HG02798 (cell line): ENCODE results near the gene MAP4K3.

Experiments used
- ATAC-seq: cut with Tn5 transposase; IDR thresholded peaks from one replicate; pipeline ENCODE4 v1.9.1; 2021; ENCODE audit warnings: mild to moderate bottlenecking; ENCODE audit not compliant: unreplicated experiment, poor library complexity

MAP4K3 gene

DNA sequence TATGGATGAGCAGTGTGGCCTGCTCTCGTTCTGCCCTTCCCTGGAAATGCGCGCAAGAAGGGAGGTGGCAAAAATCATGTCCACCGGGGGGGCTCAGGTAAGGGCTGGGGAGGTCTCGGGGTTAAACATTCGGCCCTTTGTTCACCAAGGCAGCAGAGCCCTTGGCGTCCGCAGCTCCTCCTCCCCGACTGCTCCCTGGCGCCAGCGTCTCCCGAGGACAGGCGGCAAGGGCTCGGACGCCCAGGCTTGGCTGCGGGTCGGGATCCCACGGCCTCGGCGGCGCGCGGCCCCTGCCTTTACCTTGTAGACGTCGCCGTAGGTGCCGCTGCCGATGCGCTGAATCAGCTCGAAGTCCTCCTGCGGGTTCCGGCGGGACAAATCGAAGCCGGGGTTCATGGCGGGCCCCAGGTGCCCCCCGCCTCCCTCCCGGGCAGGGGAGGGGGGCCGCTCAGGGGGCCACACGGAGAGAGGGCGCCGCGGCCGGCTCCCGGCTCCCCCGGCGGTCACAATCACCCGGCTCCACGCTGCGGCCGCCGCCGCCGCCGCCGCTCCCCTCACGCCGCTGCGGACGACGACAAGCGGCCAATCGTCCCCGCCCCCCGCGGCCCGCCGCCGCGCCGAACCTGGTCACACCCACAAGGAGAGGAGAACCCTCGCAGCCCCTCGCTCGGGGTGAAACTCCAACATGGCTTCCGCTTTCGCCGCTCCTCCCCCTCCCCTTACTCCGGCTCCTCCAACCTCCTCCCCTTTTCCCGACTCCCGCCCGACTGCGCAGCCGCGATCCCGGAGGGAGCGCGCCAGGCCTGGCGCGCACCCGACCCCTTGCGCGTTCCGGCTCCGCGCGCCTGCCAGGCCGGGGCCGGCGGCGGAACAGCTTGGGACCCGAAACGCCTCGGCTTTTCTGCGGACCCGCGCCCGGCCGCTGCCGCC lies at the start of gene MAP4K3:
MAP4K3 (minus strand) TSS at position 694 of the 930 bp plus-strand sequence; CDS start at position 396, 298 bp downstream.
- ATAC-seq: peak; percentile 82

- ATAC-seq: no peak
Observed at GRCh38 chr2:39486071-39486470, 49.0 kb upstream of the MAP4K3 start.

DNA sequence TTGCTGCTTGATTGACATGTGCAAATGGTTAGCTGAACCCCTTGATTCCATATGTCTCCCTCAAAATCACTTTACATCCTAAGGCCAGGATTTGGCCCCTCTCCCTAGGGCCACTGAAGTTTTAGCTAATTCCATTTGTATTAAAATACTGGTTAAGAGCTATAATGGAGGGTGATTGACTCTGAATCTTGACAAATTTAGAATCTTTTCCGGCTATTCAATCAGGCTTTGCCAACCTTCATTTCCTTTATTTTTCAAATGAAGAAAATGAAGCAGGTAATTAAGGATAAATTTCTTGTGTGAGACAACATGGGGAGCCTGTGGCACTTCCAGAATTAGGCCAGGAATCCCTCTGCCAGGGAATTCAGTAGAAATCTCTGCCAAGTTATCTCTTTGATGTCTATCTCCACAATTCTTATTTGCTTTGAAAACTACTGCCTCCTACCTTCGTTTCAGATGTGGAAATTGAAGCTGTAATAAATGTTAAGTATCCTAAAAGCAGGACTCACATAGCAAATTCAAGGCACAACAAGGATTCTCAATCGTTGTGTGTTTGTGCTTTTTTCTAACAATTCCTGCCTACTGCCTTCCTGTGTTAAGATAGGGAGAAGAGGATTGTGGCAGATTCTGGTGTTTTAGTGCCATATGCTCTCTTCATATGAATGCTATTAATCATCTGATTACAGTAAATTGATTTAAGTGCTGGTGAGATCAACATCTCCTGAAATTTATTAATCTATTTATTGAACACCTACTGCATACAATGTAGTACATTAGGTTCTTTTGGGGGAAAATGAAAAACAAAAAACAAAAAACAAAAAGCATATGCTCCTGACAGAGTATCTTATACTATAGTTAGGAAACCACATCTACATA lies 47.8 kb upstream of the MAP4K3 start:
- ATAC-seq: no peak

DNA sequence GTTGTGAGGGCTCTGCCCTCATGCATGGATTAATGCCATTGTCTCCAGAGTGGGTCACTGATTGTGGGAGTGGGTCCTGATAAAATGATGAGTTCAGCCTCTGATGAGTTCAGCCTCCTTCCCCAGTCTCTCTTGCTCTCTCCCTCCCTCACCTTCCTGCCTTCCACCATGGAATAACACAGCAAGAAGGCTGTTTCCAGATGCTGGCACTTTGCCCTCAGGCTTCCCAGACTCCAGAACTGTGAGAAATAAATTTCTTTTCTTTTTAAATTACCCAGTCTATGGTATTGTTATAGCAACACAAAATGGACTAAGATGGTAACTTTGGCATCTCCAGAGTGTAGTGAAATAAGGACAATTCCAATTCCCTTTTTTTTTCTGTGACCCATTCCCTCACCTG lies 47.1 kb upstream of the MAP4K3 start:
- no peak for ATAC-seq

DNA sequence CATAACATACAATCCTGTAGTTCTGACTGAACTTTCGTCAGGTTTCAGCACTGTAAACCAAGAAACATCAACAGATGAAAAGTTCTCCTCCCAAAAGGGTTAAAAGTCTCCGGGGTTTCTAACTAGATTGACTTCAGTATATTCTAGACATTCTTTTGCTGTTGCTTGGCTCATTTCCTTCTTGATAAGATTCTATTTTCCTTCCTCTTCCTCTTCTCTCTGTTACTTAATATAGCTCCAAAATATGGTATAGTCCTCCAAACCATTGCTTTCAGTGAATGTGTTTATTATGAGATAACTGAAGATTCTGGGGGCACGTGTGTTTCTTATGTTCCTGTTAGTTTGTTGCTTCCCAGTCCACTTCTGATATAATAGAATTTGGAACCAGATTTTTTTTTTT lies 46.4 kb upstream of the MAP4K3 start:
- ATAC-seq: no peak

- ATAC-seq: no peak
Observed at GRCh38 chr2:39481611-39482010, 44.5 kb upstream of the MAP4K3 start.

DNA sequence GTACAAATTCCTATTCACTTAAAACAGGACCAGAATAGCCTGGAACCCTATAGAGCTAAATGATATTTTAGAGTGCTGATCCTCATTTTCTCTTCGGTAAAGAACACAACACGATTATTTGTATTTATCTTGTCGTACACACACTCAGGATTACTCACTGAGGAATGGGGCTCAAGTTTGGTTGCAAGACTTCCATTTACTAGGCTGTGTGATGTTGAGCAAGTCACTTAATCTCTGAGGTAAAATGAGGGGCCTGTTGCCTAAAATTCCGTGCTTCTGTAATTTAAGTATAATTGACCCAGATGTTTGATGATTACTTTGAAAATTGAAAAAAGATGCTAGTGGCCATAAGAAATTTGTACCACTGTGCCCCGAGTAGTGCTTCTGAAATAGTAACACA lies 42.6 kb upstream of the MAP4K3 start:
- no peak for ATAC-seq

GRCh38 chr2:39479053-39479670 lies 42.1 kb upstream of the MAP4K3 start:
- no peak for ATAC-seq

GRCh38 chr2:39476524-39476923 lies 39.4 kb upstream of the MAP4K3 start:
- peak; percentile 86 for ATAC-seq

DNA sequence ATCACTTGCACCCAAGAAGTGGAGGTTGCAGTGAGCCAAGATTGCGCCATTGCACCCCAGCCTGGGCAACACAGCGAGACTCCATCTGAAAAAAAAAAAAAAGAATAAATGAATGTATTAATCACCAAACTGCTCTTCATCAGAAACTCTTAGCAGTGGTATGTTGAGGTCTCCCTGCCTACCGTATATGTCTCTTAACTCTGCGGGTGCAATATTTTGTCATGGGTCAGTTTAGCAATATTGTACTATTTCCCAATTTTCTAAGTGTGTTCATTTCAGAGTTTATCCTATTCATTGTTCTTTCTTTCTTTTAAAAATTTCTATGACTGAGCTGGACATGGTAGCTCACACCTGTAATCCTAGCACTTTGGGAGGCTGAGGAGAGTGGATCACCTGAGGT lies 37.9 kb upstream of the MAP4K3 start:
- no peak for ATAC-seq

GRCh38 chr2:39470580-39470979 lies 33.5 kb upstream of the MAP4K3 start:
- ATAC-seq: peak; percentile 63

DNA sequence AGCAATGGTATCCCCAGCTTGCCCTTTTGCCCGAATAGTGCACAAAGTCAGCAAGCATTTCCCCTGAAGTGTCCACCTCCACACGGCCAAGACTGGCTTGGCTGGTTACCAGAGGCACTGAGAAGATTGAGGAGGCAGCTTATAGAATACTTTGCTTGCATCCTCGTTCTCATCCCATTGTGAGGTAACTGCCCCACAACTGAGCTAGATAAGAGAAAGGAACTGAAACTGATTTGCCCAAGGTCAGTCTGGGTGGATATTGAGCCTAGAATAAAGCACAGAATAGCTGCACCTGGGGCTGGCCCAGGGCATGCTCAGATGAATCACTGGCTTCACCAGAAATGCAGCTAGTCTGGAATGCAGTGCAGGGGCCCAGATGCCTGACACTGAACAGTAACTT lies 32.7 kb upstream of the MAP4K3 start:
- ATAC-seq: peak; percentile 86

- ATAC-seq: no peak
Observed at GRCh38 chr2:39468579-39469451, 31.7 kb upstream of the MAP4K3 start.

- no peak for ATAC-seq
Observed at GRCh38 chr2:39466311-39466710, 29.2 kb upstream of the MAP4K3 start.

GRCh38 chr2:39464864-39465263 lies 27.8 kb upstream of the MAP4K3 start:
- ATAC-seq: no peak

GRCh38 chr2:39455826-39456225 lies 18.7 kb upstream of the MAP4K3 start:
- ATAC-seq: no peak

DNA sequence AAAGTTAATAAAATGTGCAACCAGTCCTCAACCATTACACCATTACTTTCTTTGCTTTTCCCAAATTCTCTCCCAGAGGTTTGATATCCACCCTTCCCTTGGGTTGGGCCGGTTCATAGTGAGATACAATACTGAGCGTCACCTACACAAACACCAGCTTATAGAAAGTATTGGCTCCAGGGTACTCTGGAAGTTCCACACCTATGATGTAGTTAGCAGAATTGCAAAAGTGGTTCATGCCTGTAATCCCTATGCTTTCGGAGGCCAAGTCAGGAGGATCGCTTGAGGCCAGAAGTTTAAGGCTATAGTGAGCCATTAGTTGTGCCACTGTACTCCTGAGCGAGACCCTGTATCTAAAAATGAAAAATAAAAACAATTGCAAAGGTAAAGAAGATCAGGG lies 15.3 kb upstream of the MAP4K3 start:
- ATAC-seq: no peak

DNA sequence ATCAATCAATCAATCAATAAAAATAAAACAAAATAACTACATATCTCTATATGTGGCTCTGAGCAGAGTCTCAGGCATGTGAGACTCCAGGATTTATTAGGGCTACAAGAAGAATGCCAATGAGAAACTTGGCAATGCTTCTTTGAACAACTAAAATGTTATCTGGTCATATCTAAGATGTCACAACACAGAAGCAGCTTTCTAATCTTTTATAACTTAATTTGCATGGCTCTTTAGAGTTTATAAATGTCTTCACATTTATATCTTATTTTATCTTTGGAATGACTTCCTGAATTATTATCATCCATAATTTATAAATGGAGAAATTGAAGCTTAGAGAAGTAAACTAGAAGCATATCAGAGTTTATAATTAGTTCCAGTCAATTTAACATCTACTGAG lies 14.9 kb upstream of the MAP4K3 start:
- ATAC-seq: no peak

- ATAC-seq: no peak
Observed at GRCh38 chr2:39448169-39448502, 11.1 kb upstream of the MAP4K3 start.
